T-helper 22 cell (primary cell): ENCODE measurements around the gene ARNT2.

Source experiments
- DNase-seq: peaks from one replicate; pipeline ENCODE4 v3.0.0-alpha.2; 2020; ENCODE audit warnings: low read depth

ARNT2 gene

GRCh38 chr15:80411788-80412288 is 7.7 kb downstream of the ARNT2 start:
- no peak for DNase-seq

GRCh38 chr15:80414546-80415357 is 10.6 kb downstream of the ARNT2 start:
- DNase-seq, result no peak

DNA sequence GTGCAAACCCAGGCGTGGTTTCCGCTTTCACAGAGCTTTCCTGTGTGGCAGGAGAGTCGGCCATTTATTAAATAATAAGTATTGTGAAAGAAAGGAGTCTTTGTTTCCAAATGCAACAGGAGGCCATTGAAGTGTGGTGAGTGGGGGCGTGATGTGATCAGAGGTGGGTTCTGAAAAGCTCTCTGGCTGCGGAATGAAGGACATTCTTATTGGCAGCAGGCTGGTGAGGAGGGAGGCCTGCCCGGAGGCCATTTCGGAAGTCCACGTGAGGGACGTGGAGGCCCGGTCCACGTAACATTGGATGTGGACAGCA is 11.1 kb downstream of the ARNT2 start:
- no peak for DNase-seq

GRCh38 chr15:80416702-80417101 is 12.5 kb downstream of the ARNT2 start:
- no peak for DNase-seq

- DNase-seq, result no peak
Observed at GRCh38 chr15:80418892-80419537, 14.8 kb downstream of the ARNT2 start.

- no peak for DNase-seq
Observed at GRCh38 chr15:80419546-80419945, 15.4 kb downstream of the ARNT2 start.

GRCh38 chr15:80420658-80421057 is 16.5 kb downstream of the ARNT2 start:
- no peak for DNase-seq

DNA sequence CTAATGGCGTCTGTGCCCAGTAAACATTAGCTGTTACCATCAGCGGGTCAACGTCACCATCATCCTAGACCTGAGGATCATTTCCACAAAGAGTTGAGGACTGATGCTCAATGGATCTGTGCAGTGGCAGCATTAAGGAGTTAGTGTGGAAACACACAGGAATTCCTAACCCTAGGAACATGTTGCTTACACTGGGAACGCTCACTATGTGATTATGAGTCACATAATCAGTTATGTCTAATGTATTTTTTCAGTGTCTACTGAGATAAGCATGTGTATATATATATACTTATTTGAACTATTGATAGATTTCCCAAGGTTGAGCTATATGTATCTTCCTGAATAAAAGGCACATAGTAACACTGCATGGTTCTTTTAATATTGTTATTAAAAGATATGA is 19.0 kb downstream of the ARNT2 start:
- DNase-seq, result no peak

DNA sequence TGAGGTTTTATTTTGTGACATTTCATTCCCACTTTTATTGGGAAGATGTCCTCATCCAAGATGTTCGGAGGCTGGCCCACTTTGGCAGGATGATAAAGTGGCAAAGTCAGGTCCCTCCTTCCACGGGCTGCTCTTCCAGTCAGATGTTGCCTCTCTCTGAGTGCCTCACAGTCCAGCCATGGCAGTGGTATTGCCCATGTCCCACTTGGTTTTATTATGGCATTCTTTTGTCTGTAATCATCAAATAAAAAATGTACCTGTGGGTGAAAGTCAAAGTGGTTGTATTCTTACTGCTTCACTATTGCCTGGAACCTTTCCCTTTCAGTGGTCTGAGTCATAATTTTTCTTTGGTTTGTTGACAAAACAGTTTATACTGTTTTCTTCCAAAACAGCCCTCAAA is 20.2 kb downstream of the ARNT2 start:
- no peak for DNase-seq

DNA sequence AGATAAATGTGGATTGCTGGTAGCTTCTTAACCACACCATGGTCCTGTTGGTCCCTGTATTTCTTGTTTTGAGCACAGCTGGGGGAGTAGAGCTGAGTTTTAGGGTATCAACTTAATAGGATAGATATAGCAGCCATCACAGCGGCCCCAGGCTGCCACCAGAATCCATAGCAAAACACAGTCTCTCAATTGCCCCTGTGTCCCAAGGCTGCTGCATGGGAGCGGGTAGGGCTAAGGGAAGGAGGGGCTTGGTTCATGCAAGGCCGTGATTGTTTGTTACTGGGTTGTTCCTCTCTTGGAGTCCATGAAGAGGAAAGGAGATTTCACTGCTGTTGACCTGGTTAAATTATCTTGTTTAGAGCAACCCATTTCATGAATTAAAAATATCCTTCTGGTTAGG is 22.1 kb downstream of the ARNT2 start:
- no peak for DNase-seq

DNA sequence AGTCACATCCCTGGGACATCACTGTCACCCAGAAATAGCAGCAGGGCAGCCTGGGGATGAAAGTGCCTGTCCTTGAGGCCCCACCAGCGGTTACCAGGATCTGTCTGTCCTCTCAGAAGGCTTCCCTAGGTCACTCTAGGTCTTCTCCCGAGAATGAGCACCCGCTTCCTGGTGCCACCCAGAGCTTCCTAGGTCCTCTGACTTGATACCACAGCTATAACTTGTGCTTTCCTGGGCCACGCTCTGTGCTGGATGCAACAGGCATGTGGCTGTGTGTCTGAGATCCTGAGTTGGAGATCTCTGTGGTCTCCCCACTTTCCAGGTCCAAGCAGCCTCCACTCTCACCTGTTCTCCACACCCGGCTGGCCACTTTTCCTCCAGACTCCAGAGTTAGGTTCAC is 25.8 kb downstream of the ARNT2 start:
- no peak for DNase-seq

DNA sequence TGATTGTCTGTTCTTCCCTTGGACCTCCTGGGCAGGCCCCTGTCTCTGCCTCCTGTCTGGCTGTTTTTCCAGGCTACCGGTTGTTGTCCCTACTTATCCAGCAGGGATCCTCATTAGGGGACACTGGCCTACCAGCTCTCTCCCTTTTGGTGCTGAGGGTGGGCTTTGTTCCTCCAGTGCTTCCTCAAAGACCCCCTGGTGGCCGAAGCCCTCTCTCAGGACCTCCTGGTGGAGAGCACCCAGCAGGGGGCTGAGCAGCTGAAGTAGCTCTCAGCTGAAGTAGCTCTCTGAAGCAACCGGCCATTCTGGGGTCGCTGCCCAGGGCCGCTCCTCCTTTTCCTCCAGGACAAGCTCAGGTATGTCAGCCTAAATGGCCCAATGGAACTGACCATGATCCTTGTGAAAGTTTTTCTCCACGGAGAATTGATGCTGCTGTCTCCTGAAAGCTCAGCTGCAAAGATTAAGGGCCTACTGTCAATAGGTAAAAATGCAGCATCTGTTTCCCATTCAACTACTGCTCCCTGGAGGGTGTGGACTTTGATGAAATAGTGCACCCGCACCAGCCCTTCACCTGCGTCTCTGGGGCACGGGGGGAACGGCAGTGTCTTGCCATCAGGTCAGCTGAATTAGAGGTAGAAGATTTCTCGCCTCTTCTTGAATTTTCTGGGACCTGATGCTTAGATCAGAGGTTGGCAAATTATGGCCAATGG is 27.6 kb downstream of the ARNT2 start:
- DNase-seq, result no peak

GRCh38 chr15:80432345-80432702 is 28.1 kb downstream of the ARNT2 start:
- DNase-seq, result no peak

DNA sequence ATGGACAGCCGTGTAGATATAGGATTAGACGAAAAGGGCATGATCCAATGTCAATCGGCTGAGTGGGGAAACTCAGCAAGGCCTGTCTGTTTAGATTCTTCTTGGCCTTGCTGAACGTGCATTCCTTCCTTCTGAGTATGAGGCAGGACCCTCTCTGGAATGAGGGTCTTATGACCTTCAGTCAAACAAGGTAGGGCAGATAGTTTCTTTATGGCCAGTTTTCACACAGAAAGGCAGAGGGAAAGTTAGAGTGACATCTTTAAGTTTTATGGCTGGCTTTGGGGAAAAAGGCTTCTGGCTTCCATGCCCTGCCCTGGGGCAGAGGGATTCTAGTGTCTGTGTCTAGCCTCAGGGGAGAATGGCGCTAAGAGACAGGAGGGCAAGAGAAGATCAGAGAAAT is 29.7 kb downstream of the ARNT2 start:
- no peak for DNase-seq

DNA sequence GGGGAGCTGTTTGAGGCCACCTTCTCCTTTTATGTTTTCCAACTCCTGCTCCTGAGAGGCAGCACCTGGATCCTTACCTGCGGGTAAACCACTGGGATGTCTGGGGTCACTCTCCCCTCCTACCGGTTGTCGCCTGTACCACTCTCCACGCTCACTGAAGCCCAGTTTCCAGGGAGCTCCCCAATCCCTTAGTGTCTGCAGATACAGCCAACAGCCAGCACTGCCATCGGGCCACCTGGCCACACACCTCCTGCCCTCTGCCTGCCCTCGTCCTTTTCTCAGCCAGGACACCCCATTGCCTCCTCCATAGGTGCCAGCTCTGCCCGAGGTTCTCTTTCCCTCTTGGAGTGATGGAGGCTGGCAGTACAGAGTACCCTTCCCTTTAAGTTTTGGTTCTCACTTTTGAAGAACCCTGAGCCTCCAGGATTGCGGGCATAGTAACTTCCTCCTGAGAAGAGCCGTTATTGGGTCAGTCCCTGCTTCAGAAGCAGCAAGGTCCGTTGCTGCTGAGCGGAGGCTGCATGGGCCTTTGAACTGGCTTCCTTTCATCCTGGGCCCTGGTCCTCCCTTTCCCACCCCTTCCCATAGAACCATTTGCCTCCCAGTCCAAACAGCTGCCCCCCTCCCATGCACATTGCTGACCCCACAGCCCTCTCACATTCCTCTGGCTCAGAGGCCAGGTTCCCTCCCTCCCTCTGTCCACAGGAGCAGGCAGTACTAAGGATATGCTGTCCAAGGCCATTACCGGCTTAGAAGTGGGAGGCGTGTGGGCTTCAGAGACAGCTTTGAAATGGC is 30.9 kb downstream of the ARNT2 start:
- no peak for DNase-seq

GRCh38 chr15:80436511-80437307 is 32.5 kb downstream of the ARNT2 start:
- DNase-seq, result no peak

GRCh38 chr15:80437334-80437891 is 33.2 kb downstream of the ARNT2 start:
- DNase-seq, result no peak

DNA sequence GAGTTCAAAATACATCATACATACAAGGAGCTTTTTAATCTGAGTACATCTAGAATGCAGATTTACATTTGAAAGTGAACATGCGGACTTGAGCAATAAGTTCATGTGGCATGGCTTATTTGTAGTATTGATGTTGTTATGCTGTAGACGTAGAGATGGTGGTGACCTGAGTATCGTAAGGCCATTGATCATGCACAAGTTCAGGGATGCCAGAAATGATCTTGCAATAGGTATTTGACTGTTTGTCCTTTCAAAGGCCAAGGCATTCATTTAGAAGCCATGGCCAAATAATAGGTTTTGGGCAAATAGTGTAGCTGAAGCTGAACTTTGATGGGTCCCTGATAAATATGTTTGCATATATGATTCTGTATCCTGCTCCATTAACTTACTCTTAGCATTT is 35.0 kb downstream of the ARNT2 start:
- DNase-seq, result no peak

GRCh38 chr15:80440024-80440423 is 35.8 kb downstream of the ARNT2 start:
- no peak for DNase-seq

DNA sequence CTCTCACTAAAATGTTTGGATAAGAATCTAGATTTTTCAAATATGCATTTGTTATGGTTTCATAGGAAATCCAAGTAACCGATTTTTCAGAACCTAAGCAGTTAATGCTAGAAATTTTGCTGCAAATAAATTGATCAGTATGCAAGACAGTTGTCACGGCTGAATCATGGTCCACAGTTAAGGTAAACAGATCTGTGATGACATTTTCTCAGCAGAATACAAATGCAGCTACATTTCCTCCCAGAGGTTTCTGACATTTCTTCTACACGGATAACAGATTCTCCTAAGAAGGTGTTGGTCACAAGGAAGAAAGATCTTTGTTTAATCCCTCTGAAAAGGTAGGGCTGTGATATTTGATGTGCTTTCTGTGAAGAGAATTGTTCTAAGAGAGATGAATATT is 36.9 kb downstream of the ARNT2 start:
- DNase-seq, result no peak

DNA sequence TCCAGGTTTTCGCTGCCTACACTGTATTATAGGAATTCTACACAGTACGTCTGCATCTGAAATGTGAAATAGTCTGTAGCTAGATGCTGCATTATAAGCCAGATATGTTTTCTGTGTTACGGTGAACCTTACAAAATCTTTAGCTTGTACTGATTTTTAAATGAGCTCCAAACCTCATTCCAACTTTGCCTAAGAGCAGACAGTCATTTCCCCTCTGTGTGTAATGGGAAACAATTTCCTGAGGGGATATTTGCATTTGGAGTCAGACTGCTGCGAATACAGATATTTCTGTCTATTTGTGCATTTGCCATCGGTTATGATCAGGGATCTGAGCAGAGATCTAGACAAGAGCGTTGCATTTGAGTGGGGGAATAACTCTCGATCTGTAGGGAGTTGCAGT is 37.5 kb downstream of the ARNT2 start:
- no peak for DNase-seq
